ENCODE measurements around the gene ATP11B. TPM values are rescaled to one million over a fixed set of nuclear protein-coding genes. Genes with fewer than 3 reads are reported as not detected.

Gene ATP11B
- total RNA-seq, 1 donor from 2014 or later, result 59.0 TPM

- H2AFZ ChIP-seq (replicated peaks), result no peak overlapping the region
- no peaks in the 10 kb centered on the region for H3K27me3 ChIP-seq
- peaks cover 1% of the 10 kb centered on the region for H3K27me3 Mint-ChIP-seq (ENCODE audit: insufficient read depth, low read depth)
- H3K4me1 ChIP-seq, result peaks cover 19% of the 10 kb centered on the region
- no peak overlapping the region for H3K27ac ChIP-seq
- no peak overlapping the region for H3K4me3 Mint-ChIP-seq
- H3K36me3 ChIP-seq, result peaks cover 15% of the 10 kb centered on the region
- no peak overlapping the region for H3K9ac ChIP-seq
- TF ChIP-seq CTCF (IDR thresholded peaks at IDR 0.05), result no peak
- TF ChIP-seq EZH2 (IDR thresholded peaks at IDR 0.05), result no peak
- no peaks in the 10 kb centered on the region for H3K9me3 Mint-ChIP-seq
- H3K4me2 ChIP-seq, result no peak overlapping the region
- H3F3A ChIP-seq (ENCODE audit: low read depth), result peaks cover 14% of the 10 kb centered on the region
- H4K20me1 ChIP-seq (ENCODE audit: low read depth), result peaks cover 59% of the 10 kb centered on the region
- peaks cover 4% of the 10 kb centered on the region for H3K36me3 Mint-ChIP-seq
- no peak overlapping the region for H3K27ac Mint-ChIP-seq
- no peak for DNase-seq (ENCODE audit: low spot score)
- H3K9me3 ChIP-seq (ENCODE audit: low read depth), result no peaks in the 10 kb centered on the region
- H3K79me2 ChIP-seq (ENCODE audit: low read depth), result peaks cover 82% of the 10 kb centered on the region
- no peak overlapping the region for H3K4me3 ChIP-seq
- peaks cover 30% of the 10 kb centered on the region for H3K4me1 Mint-ChIP-seq
Measured at GRCh38 chr3:182964179-182964578, 170.9 kb downstream of the ATP11B start.

DNA sequence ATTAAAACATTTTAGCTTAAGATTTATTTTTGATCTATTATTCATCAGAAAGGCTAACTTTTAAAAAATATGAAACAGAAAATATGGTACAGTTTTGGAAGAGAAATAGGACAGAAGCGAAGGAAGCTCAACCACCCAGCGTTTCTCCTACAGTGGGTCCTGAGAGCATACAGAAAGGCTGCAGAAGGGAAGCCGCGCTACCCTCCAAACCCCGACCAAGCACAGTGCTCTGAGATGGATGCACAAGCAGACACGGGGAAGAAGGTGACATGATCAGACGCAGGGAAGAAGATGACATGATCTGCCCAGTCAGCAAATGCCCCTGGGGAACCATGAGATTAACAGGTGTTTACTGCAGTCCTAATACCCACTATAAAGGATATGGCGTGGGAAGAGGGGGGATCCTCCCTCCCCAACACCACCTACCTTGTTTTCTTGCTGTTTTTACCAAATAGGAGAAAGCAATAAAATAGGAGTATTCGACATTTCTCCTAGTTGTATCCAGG is 172.6 kb downstream of the ATP11B start:
- no peak overlapping the region for H3K4me3 Mint-ChIP-seq
- H3K27ac Mint-ChIP-seq, result no peak overlapping the region

DNA sequence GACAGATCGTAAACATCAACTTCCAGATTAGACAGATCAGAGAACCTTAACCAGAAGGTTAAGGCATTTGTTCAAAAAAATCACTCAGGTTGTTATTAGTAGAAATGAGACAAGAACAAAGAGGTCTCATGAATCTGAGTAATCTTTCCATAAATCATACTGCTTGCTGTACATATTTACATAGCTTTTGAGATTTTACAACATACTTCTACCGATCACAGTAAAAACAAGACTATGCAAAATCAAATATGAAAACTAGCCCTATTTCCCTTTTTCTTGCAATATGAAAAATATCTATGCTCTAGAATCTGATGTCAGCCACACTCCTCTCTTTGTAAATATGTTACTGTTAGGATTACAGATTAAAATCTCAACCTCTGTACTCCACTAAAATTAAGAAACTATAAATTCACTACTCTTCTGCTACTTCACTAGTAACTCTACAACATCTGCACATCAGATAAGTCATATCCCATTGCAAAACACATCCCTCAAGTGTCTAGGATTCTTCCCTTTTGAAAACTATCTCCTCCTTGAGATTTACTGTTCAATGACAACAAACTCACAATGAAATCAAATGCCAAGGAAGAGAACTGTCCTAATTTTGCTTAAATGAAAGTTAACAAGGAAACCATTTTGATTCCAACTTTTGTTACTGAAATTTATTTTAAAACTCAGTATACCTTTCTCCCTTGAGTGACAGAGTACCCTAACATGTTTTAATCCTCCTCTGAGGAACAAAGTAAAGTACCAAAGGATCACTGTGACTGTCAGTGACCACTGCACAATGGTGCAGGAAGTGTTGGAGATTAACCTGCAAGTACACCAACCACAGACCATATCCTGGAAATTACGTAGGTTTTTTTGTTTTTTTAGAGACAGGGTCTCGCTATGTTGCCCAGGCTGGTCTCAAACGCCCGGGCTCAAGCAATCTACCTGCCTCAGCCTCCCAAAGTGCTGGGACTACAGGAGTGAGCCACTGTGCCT is 174.2 kb downstream of the ATP11B start:
- H3K9ac ChIP-seq, result no peak overlapping the region
- H3K36me3 ChIP-seq, result no peaks in the 10 kb centered on the region
- H3K79me2 ChIP-seq (ENCODE audit: low read depth), result peaks cover 93% of the 10 kb centered on the region
- H3F3A ChIP-seq (ENCODE audit: low read depth), result peaks cover 7% of the 10 kb centered on the region
- H3K4me3 ChIP-seq, result no peak overlapping the region
- no peak overlapping the region for H3K27ac Mint-ChIP-seq
- TF ChIP-seq EZH2 (IDR thresholded peaks at IDR 0.05) (no peak), EZH2phosphoT487 (IDR thresholded peaks at IDR 0.05) (no peak), CTCF (IDR thresholded peaks at IDR 0.05) (no peak)
- H3K4me1 Mint-ChIP-seq, result peaks cover 17% of the 10 kb centered on the region
- peaks cover 5% of the 10 kb centered on the region for H3K36me3 Mint-ChIP-seq
- H4K20me1 ChIP-seq (ENCODE audit: low read depth), result peaks cover 75% of the 10 kb centered on the region
- no peak overlapping the region for H3K4me2 ChIP-seq
- H3K27ac ChIP-seq, result no peak overlapping the region
- DNase-seq (ENCODE audit: low spot score), result no peak
- no peaks in the 10 kb centered on the region for H3K9me3 ChIP-seq (ENCODE audit: low read depth)
- no peaks in the 10 kb centered on the region for H3K27me3 Mint-ChIP-seq (ENCODE audit: insufficient read depth, low read depth)
- no peak overlapping the region for H2AFZ ChIP-seq (replicated peaks)
- no peaks in the 10 kb centered on the region for H3K4me1 ChIP-seq
- H3K27me3 ChIP-seq, result no peaks in the 10 kb centered on the region
- H3K4me3 Mint-ChIP-seq, result no peak overlapping the region
- no peaks in the 10 kb centered on the region for H3K9me3 Mint-ChIP-seq

More for the DNA sequence above, 172.6 kb downstream of the ATP11B start:
- no peaks in the 10 kb centered on the region for H3F3A ChIP-seq (ENCODE audit: low read depth)
- Mint-ChIP-seq H3K36me3 (peaks cover 4% of the 10 kb centered on the region), H3K9me3 (no peaks in the 10 kb centered on the region), H3K4me1 (peaks cover 17% of the 10 kb centered on the region), H3K27me3 (ENCODE audit: insufficient read depth, low read depth) (no peaks in the 10 kb centered on the region)
- no peak overlapping the region for H3K4me3 ChIP-seq
- H3K79me2 ChIP-seq (ENCODE audit: low read depth), result peaks cover 87% of the 10 kb centered on the region
- H2AFZ ChIP-seq (replicated peaks), result no peak overlapping the region
- no peak for DNase-seq (ENCODE audit: low spot score)
- peaks cover 59% of the 10 kb centered on the region for H4K20me1 ChIP-seq (ENCODE audit: low read depth)
- peaks cover 3% of the 10 kb centered on the region for H3K4me1 ChIP-seq
- no peak overlapping the region for H3K9ac ChIP-seq
- no peak for TF ChIP-seq EZH2phosphoT487 (IDR thresholded peaks at IDR 0.05)
- TF ChIP-seq EZH2 (IDR thresholded peaks at IDR 0.05), result no peak
- TF ChIP-seq CTCF (IDR thresholded peaks at IDR 0.05), result no peak
- H3K27me3 ChIP-seq, result no peaks in the 10 kb centered on the region
- H3K36me3 ChIP-seq, result peaks cover 10% of the 10 kb centered on the region
- no peak overlapping the region for H3K27ac ChIP-seq
- H3K9me3 ChIP-seq (ENCODE audit: low read depth), result no peaks in the 10 kb centered on the region
- H3K4me2 ChIP-seq, result no peak overlapping the region
